Pons (tissue), 1 donor: Measurements from ENCODE around the gene COL6A2.
"Not testable (repeated sequence)": the region's sequence is repeated elsewhere in the genome, so short reads cannot be mapped to it uniquely, and the experiment has no call there.

ENCODE experiments used
- DNase-seq: peaks from one replicate; pipeline ENCODE4 v3.0.0-alpha.2; 2016; ENCODE audit warnings: low spot score

COL6A2 gene

GRCh38 chr21:46172863-46173528, 75.1 kb downstream of the COL6A2 start:
- DNase-seq = no peak

GRCh38 chr21:46173573-46173972, 75.7 kb downstream of the COL6A2 start:
- DNase-seq = no peak

DNA sequence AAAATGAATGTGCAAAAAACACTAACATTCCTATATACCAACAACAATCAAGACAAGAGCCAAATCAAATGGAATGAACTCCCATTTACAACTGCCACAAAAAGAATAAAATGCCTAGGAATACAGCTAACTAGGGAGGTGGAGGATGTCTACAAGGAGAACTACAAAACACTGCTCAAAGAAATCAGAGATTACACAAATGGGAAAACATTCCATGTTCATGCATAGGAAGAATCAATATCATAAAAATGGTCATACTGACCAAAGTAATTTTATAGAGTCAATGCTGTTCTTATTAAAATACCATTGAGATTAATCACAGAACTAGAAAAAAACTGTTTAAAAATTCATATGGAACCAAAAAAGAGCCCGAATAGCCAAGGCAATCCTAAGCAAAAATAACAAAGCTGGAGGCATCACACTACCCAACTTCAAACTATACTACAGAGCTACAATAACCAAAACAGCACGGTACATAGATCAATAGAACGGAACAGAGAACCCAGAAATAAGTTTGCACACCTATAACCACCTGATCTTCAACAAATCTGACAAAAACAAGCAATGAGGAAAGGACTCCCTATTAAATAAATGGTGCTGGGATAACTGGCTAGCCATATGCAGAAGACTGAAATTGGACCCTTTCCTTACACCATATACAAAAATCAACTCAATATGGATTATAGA, 78.7 kb downstream of the COL6A2 start:
- DNase-seq = not testable (repeated sequence)

DNA sequence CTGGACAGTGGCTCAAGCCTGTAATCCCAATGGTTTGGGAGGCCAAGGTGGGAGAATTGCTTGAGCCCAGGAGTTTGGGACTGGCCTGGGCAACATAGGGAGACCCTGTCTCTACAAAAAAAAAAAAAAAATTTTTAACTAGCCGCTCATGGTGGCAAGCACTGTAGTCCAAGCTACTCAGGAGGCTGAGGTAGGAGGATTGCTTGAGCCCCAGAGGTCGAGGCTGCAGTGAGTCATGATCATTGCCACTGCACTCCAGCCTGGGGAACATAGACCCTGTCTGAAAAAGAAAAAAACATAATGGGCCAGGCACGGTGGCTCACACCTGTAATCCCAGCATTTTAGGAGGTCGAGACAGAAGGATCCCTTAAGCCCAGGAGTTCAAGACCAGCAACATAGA, 81.0 kb downstream of the COL6A2 start:
- DNase-seq = no peak
